ENCODE measurements around the gene ZNF487. TPM values are rescaled to one million over a fixed set of nuclear protein-coding genes. Genes with fewer than 3 reads are reported as not detected.

The ZNF487 gene
- total and polyA plus RNA-seq, 2 of the 13 experiments (the other 11 are each of a cell fraction or from before 2014, with no cell fraction given), result 7.4 to 8.8 TPM

DNA sequence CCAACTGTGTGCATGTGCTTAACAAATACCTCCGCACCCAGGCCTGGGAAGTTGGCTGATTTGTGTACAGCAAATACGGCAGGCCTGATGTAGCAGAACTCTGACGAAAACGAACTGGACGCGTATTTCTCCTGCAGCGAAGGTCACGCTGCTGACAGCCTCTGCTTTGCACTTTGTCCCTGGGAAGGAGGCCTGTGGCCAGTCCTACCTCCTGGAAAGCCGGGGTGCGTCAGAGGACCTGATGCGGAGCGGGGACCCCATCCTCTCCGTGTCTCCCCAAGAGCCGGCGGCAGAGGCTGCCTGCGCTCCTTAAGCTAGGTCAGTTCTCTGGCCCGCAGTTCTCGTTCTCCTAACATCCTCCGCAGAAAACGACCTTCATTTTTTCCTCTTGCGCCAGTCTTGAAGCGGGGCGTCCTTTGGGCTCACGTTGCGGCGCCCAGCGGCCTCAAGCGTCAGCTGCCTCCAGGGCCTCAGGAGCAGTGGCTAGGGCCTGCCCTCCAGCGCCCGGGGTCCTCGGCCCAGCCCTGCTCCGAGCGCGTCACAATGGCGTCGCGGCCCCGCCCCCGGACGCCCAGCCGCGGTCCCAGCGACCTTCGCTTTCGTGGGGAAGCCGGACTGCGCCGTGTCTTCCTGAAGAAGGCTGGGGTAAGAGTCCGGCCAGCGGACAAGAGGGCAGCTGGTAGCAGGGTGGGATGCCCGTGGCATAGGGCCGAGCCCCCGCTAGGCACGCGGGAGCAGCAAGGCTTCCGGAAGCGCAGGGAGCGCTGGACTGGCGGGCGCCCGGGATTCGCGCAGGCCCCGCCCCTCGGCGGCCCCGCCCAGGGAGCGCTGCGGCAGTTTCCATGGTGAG lies at the start of gene ZNF487 (continued):
- TF ChIP-seq, protein P1, sequence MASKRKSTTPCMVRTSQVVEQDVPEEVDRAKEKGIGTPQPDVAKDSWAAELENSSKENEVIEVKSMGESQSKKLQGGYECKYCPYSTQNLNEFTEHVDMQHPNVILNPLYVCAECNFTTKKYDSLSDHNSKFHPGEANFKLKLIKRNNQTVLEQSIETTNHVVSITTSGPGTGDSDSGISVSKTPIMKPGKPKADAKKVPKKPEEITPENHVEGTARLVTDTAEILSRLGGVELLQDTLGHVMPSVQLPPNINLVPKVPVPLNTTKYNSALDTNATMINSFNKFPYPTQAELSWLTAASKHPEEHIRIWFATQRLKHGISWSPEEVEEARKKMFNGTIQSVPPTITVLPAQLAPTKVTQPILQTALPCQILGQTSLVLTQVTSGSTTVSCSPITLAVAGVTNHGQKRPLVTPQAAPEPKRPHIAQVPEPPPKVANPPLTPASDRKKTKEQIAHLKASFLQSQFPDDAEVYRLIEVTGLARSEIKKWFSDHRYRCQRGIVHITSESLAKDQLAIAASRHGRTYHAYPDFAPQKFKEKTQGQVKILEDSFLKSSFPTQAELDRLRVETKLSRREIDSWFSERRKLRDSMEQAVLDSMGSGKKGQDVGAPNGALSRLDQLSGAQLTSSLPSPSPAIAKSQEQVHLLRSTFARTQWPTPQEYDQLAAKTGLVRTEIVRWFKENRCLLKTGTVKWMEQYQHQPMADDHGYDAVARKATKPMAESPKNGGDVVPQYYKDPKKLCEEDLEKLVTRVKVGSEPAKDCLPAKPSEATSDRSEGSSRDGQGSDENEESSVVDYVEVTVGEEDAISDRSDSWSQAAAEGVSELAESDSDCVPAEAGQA (IDR thresholded peaks at IDR 0.05; ENCODE audit: low read depth), result peak; percentile 80
- TF ChIP-seq, protein P1 (CRISPR knock-in tag; IDR thresholded peaks at IDR 0.05; ENCODE audit: borderline replicate concordance), result no peak
- TF ChIP-seq HOXA9 (CRISPR knock-in tag; IDR thresholded peaks at IDR 0.05; ENCODE audit: borderline replicate concordance) (no peak; the same call in 1 of the 2 replicates), ZNF792 (CRISPR knock-in tag; IDR thresholded peaks at IDR 0.05) (no peak), PLRG1 (conservative IDR thresholded peaks at IDR 0.05) (no peak), ZNF577 (CRISPR knock-in tag; IDR thresholded peaks at IDR 0.05; ENCODE audit: borderline replicate concordance, low read depth) (no peak), ZNF329 (CRISPR knock-in tag; IDR thresholded peaks at IDR 0.05; ENCODE audit: low read depth) (peak; percentile 89), NR2F2 (IDR thresholded peaks at IDR 0.05; ENCODE audit: borderline replicate concordance, low read depth) (no peak), MBNL3 (CRISPR knock-in tag; conservative IDR thresholded peaks at IDR 0.05) (no peak), HOXA7 (CRISPR knock-in tag; IDR thresholded peaks at IDR 0.05) (no peak; the same call in 1 of the 2 replicates), ZBTB3 (CRISPR knock-in tag; IDR thresholded peaks at IDR 0.05; ENCODE audit: borderline replicate concordance, low read depth) (peak; percentile 92), THYN1 (CRISPR knock-in tag; IDR thresholded peaks at IDR 0.05; ENCODE audit: borderline replicate concordance, low read depth) (no peak), CHD2 (IDR thresholded peaks at IDR 0.05; ENCODE audit: low read depth, low read length) (0 out of 2 replicates have a peak, but pooled peaks have one; percentile 16), HDAC1 (CRISPR knock-in tag; IDR thresholded peaks at IDR 0.05) (peak; percentile 97), ZNF7 (CRISPR knock-in tag; IDR thresholded peaks at IDR 0.05) (no peak)
- TF ChIP-seq, protein P2, sequence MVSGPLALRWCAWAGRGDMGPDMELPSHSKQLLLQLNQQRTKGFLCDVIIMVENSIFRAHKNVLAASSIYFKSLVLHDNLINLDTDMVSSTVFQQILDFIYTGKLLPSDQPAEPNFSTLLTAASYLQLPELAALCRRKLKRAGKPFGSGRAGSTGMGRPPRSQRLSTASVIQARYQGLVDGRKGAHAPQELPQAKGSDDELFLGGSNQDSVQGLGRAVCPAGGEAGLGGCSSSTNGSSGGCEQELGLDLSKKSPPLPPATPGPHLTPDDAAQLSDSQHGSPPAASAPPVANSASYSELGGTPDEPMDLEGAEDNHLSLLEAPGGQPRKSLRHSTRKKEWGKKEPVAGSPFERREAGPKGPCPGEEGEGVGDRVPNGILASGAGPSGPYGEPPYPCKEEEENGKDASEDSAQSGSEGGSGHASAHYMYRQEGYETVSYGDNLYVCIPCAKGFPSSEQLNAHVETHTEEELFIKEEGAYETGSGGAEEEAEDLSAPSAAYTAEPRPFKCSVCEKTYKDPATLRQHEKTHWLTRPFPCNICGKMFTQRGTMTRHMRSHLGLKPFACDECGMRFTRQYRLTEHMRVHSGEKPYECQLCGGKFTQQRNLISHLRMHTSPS (CRISPR knock-in tag; IDR thresholded peaks at IDR 0.05; ENCODE audit: low read depth), result peak; percentile 75
- TF ChIP-seq, protein P3, sequence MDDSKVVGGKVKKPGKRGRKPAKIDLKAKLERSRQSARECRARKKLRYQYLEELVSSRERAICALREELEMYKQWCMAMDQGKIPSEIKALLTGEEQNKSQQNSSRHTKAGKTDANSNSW (CRISPR knock-in tag; IDR thresholded peaks at IDR 0.05; ENCODE audit: borderline replicate concordance), result no peak; the same call in 1 of the 2 replicates
- TF ChIP-seq, protein P4, sequence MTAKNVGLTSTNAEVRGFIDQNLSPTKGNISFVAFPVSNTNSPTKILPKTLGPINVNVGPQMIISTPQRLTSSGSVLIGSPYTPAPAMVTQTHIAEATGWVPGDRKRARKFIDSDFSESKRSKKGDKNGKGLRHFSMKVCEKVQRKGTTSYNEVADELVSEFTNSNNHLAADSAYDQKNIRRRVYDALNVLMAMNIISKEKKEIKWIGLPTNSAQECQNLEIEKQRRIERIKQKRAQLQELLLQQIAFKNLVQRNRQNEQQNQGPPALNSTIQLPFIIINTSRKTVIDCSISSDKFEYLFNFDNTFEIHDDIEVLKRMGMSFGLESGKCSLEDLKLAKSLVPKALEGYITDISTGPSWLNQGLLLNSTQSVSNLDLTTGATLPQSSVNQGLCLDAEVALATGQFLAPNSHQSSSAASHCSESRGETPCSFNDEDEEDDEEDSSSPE (CRISPR knock-in tag; IDR thresholded peaks at IDR 0.05), result no peak; the same call in none of the 2 replicates

Measured in HepG2 (cell line).